CD4-positive, alpha-beta T cell (primary cell): ENCODE measurements around the gene HAPLN1. TPM values are rescaled to one million over a fixed set of nuclear protein-coding genes. Genes with fewer than 3 reads are reported as not detected.

Experiments
- ATAC-seq: fragments of 200-7000 bp; cut with Tn5 transposase; one replicate; pipeline ENCODE4 v1.10.0; 2022; ENCODE audit warnings: mild to moderate bottlenecking; ENCODE audit not compliant: poor library complexity
- CTCF ChIA-PET: fragments of 350-600 bp; sonication (Branson Sonifier 250); formaldehyde crosslinking; loops from one replicate; lab custom pipeline; 2021; ENCODE audit warnings: antibody characterized with exemption, inconsistent platforms; lab: Charles Lee
- POLR2A ChIA-PET: fragments of 350-600 bp; sonication (Branson Sonifier 250); formaldehyde crosslinking; loops from one replicate; lab custom pipeline; 2021; ENCODE audit warnings: antibody characterized with exemption, inconsistent platforms; lab: Charles Lee
- DNase-seq, 14 experiments: peaks; one replicate each; pipeline ENCODE4 v3.0.0-alpha.2; 2013 to 2020; ENCODE audit warnings: mixed read lengths in 2 of 14
- H3K27ac ChIP-seq, 2 donors: one replicate each; pipeline versions ENCODE4 v1.5.1 to v1.7.0; 2013; ENCODE audit warnings: low read length in 2 of 2, low read depth in 1 of 2, mild to moderate bottlenecking in 1 of 2
- H3K27me3 ChIP-seq, 2 experiments: 1 replicate in 1 of 2; 2 replicates in 1 of 2; pipeline versions ENCODE4 v1.6.1 to v1.7.0; 2013; ENCODE audit warnings: low read length in 2 of 2, control low read depth in 1 of 2, mild to moderate bottlenecking in 1 of 2, moderate library complexity in 1 of 2; ENCODE audit not compliant: insufficient read depth in 2 of 2, control insufficient read depth in 1 of 2
- H3K36me3 ChIP-seq: one replicate; pipeline ENCODE4 v1.6.1; 2013; ENCODE audit warnings: low read length, control low read depth; ENCODE audit not compliant: insufficient read depth
- H3K4me1 ChIP-seq: one replicate; pipeline ENCODE4 v1.6.1; 2013; ENCODE audit warnings: low read length, control low read depth; ENCODE audit not compliant: insufficient read depth
- H3K4me3 ChIP-seq: one replicate; pipeline ENCODE4 v1.5.1; 2013; ENCODE audit warnings: mild to moderate bottlenecking, low read length, moderate library complexity
- H3K9me3 ChIP-seq, 2 experiments: 1 replicate in 1 of 2; 2 replicates in 1 of 2; pipeline versions ENCODE4 v1.6.1 to v1.7.0; 2013; ENCODE audit warnings: low read length in 2 of 2, mild to moderate bottlenecking in 2 of 2, control low read depth in 1 of 2, moderate library complexity in 1 of 2; ENCODE audit not compliant: control insufficient read depth in 1 of 2, insufficient read depth in 1 of 2
- H3K27ac Mint-ChIP-seq: one replicate; pipeline ENCODE4 v1.8.0; 2020; ENCODE audit warnings: mixed read lengths
- H3K27me3 Mint-ChIP-seq: one replicate; pipeline ENCODE4 v1.8.0; 2021; ENCODE audit warnings: mixed read lengths
- H3K36me3 Mint-ChIP-seq: one replicate; pipeline ENCODE4 v1.8.0; 2021; ENCODE audit warnings: low read depth, mixed read lengths
- H3K4me1 Mint-ChIP-seq: one replicate; pipeline ENCODE4 v1.8.0; 2021; ENCODE audit warnings: low read depth, mixed read lengths
- H3K4me3 Mint-ChIP-seq: one replicate; pipeline ENCODE4 v1.8.0; 2020; ENCODE audit warnings: mild to moderate bottlenecking, mixed read lengths
- H3K9me3 Mint-ChIP-seq: one replicate; pipeline ENCODE4 v1.8.0; 2020; ENCODE audit warnings: mixed read lengths
- intact Hi-C, 2 experiments: fragments of 100-400 bp; cut with DNase I in 1 of 2; cut with micrococcal nuclease in 1 of 2; formaldehyde crosslinking; loops; one replicate each; pipeline versions ENCODE4 v1.15.1 to v1.9.0; 2023 to 2025; cut with DNase I, micrococcal nuclease
- total RNA-seq, 174 experiments: library from RNA in 2 of 174; stranded (reverse) in 2 of 174; gene quantifications; one replicate each; pipeline ENCODE4 v1.2.3 and lab custom pipeline; 2021 to 2026
- TF ChIP-seq, protein P1 (sequence below): fragments of 200-600 bp; IDR thresholded peaks from one replicate; pipeline ENCODE4 v1.8.0; 2022; ENCODE audit warnings: antibody characterized with exemption, mild to moderate bottlenecking

HAPLN1 gene
- total RNA-seq, 2 experiments from 2014 or later: not detected

DNA sequence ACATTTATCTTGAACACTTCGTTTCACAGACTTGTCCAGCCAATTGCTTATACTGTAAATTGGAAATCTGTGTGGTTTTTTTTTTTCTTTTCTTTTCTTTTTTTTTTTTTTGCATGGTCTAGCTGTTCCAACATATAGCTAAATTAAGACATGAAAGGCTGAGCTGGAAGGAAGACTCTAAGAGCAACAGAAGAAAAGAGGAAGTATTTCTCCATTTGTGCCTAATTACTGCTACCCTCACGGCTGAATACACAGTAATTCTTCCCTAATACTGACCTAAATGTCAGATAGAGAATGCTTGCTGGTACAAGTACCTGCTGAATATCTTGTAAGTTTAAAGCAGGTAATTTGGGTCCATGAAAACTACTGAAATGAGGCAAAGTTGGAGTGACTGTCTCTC, 11.0 kb upstream of the HAPLN1 start:
- Histone ChIP-seq H3K27me3 (no peaks in the 10 kb centered on the region), H3K4me1 (no peaks in the 10 kb centered on the region), H3K36me3 (no peaks in the 10 kb centered on the region), H3K9me3 (peaks cover 0 to 9% of the 10 kb centered on the region in 2 experiments), H3K27ac (no peak overlapping the region), H3K4me3 (no peak overlapping the region)
- intact Hi-C loops: no loop called here
- no peak overlapping the region for H3K4me3 Mint-ChIP-seq
- POLR2A ChIA-PET: no interaction called here
- no peak overlapping the region for H3K27ac Mint-ChIP-seq
- no peak for DNase-seq
- TF ChIP-seq, protein P1, sequence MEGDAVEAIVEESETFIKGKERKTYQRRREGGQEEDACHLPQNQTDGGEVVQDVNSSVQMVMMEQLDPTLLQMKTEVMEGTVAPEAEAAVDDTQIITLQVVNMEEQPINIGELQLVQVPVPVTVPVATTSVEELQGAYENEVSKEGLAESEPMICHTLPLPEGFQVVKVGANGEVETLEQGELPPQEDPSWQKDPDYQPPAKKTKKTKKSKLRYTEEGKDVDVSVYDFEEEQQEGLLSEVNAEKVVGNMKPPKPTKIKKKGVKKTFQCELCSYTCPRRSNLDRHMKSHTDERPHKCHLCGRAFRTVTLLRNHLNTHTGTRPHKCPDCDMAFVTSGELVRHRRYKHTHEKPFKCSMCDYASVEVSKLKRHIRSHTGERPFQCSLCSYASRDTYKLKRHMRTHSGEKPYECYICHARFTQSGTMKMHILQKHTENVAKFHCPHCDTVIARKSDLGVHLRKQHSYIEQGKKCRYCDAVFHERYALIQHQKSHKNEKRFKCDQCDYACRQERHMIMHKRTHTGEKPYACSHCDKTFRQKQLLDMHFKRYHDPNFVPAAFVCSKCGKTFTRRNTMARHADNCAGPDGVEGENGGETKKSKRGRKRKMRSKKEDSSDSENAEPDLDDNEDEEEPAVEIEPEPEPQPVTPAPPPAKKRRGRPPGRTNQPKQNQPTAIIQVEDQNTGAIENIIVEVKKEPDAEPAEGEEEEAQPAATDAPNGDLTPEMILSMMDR: no peak
- CTCF ChIA-PET: no interaction called here
- no peak for ATAC-seq
- no peaks in the 10 kb centered on the region for H3K36me3 Mint-ChIP-seq
- peaks cover 15% of the 10 kb centered on the region for H3K27me3 Mint-ChIP-seq
- no peaks in the 10 kb centered on the region for H3K4me1 Mint-ChIP-seq
- H3K9me3 Mint-ChIP-seq: no peaks in the 10 kb centered on the region

DNA sequence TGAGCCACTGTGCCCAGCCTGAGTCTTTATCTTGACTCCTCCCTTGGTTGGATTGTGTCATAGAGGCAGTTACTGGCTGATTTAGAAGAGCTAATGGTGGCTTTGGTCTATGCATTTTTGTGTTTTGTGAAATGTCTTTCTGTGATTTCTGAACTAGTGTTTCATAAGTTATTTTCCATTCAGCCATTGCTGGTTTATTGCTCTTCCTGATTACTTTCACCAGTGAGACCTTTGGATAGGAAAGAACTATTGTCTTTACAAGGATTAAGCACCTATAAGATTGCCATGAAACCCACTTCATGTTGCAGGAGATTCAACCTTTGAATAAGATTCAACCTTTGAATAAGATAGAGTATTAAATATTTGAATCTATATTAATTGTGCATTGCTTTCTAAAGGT, 8.7 kb upstream of the HAPLN1 start:
- Histone ChIP-seq H3K36me3 (no peaks in the 10 kb centered on the region), H3K27ac (no peak overlapping the region), H3K4me1 (no peaks in the 10 kb centered on the region), H3K27me3 (peaks cover 5 to 12% of the 10 kb centered on the region in 2 experiments), H3K9me3 (peaks cover 0 to 9% of the 10 kb centered on the region in 2 experiments), H3K4me3 (no peak overlapping the region)
- intact Hi-C loops: no loop called here
- Mint-ChIP-seq H3K4me1 (no peaks in the 10 kb centered on the region), H3K27me3 (peaks cover 24% of the 10 kb centered on the region), H3K27ac (no peak overlapping the region), H3K4me3 (no peak overlapping the region), H3K36me3 (no peaks in the 10 kb centered on the region), H3K9me3 (no peaks in the 10 kb centered on the region)
- TF ChIP-seq, protein P1: no peak
- ChIA-PET CTCF (no interaction called here), POLR2A (no interaction called here)
- ATAC-seq (no peak), DNase-seq (no peak)

DNA sequence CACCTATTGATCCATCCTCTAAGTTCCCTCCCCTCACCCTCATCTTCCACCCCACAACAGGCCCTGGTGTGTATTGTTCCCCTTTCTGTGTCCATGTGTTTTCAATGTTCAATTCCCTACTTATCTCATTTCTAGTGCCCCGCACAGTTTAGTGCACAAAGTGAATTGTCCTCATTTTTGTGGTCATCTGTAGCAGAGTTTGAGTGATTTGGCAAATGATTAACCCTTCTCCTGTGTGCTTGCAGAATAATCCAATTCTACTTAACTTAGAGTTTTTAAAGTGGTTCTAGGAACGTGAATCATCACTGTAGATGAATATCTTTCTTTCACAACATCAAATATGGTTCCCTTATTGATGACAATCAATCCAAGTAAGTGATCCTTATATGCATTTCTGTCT, 6.3 kb upstream of the HAPLN1 start:
- Histone ChIP-seq H3K27me3 (peaks cover 5 to 28% of the 10 kb centered on the region in 2 experiments), H3K4me3 (no peak overlapping the region), H3K9me3 (no peaks in the 10 kb centered on the region), H3K4me1 (peaks cover 4% of the 10 kb centered on the region), H3K27ac (no peak overlapping the region), H3K36me3 (no peaks in the 10 kb centered on the region)
- ATAC-seq: no peak
- Mint-ChIP-seq H3K9me3 (no peaks in the 10 kb centered on the region), H3K27ac (no peak overlapping the region), H3K4me3 (no peak overlapping the region), H3K36me3 (no peaks in the 10 kb centered on the region), H3K4me1 (peaks cover 6% of the 10 kb centered on the region), H3K27me3 (peaks cover 44% of the 10 kb centered on the region)
- ChIA-PET CTCF (no interaction called here), POLR2A (no interaction called here)
- DNase-seq: no peak
- intact Hi-C loops: no loop called here
- TF ChIP-seq, protein P1: no peak
